ENCODE results near the gene CEP43.
A peak's percentile ranks its signal among the peaks of the same experiment; 100 is the strongest.

Gene CEP43

DNA sequence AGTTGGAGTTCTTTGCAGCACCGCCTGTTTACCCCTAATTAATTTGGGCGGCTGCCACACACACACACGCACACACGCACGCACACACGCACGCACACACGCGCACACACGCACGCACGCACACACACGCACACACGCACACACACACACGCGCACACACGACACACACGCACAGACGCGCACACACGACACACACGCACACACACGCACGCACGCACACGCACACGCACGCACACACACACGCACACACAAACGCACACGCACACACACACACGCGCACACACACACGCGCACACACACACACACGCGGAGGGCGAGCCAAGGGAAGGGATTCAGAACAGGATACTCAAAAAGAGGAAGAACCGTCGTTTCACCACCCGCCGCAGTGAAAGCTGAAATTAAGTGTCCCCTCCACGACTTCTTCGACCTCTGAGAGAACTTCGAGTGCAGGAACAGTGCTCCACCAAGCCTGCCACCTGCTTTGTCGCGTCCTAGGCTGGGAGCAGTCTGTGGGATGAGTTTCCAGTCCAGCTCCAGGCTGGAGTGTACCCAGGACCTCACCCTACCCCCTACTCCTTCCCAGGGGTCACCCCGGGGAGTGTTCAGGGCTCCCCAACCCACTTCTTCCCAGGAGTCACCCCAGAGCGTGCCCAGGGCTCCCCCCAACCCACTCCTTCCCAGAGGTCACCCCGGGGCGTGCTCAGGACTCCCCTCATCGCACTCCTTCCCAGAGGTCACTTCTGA is 43.9 kb upstream of the CEP43 start:
- Histone ChIP-seq H3K9ac (ENCODE audit: low read depth in 1 of 2, low read length in 2 of 2) (peak overlapping the region; percentile 81 to 90), H3K4me1 (ENCODE audit: control insufficient read depth in 2 of 2, insufficient read depth in 2 of 2, low read length in 2 of 2) (peaks cover 29 to 34% of the 10 kb centered on the region in 2 donors), H3K27me3 (ENCODE audit: control insufficient read depth in 2 of 2, insufficient read depth in 2 of 2, low read length in 2 of 2) (no peaks in the 10 kb centered on the region), H3K9me3 (ENCODE audit: control insufficient read depth in 2 of 2, low read length in 2 of 2) (no peaks in the 10 kb centered on the region), H3K36me3 (ENCODE audit: control insufficient read depth in 2 of 2, insufficient read depth in 2 of 2, low read length in 2 of 2) (peaks cover 3 to 13% of the 10 kb centered on the region in 2 donors), H3K27ac (ENCODE audit: low read depth in 2 of 2, low read length in 2 of 2) (peak overlapping the region; percentile 98 to 99), H3K4me3 (ENCODE audit: low read length in 2 of 2) (peak overlapping the region; percentile 89)

GRCh38 chr6:166955865-166956443 is 43.2 kb upstream of the CEP43 start:
- H3K4me1 ChIP-seq (ENCODE audit: control insufficient read depth in 2 of 2, insufficient read depth in 2 of 2, low read length in 2 of 2) = peaks cover 24 to 27% of the 10 kb centered on the region in 2 donors
- no peaks in the 10 kb centered on the region for H3K27me3 ChIP-seq (ENCODE audit: control insufficient read depth in 2 of 2, insufficient read depth in 2 of 2, low read length in 2 of 2)
- peak overlapping the region; percentile 81 to 90 for H3K9ac ChIP-seq (ENCODE audit: low read depth in 1 of 2, low read length in 2 of 2)
- H3K36me3 ChIP-seq (ENCODE audit: control insufficient read depth in 2 of 2, insufficient read depth in 2 of 2, low read length in 2 of 2) = peaks cover 0 to 11% of the 10 kb centered on the region in 2 donors
- peak overlapping the region; percentile 89 for H3K4me3 ChIP-seq (ENCODE audit: low read length in 2 of 2)
- H3K27ac ChIP-seq (ENCODE audit: low read depth in 2 of 2, low read length in 2 of 2) = peak overlapping the region; percentile 98 to 99
- no peaks in the 10 kb centered on the region for H3K9me3 ChIP-seq (ENCODE audit: control insufficient read depth in 2 of 2, low read length in 2 of 2)

DNA sequence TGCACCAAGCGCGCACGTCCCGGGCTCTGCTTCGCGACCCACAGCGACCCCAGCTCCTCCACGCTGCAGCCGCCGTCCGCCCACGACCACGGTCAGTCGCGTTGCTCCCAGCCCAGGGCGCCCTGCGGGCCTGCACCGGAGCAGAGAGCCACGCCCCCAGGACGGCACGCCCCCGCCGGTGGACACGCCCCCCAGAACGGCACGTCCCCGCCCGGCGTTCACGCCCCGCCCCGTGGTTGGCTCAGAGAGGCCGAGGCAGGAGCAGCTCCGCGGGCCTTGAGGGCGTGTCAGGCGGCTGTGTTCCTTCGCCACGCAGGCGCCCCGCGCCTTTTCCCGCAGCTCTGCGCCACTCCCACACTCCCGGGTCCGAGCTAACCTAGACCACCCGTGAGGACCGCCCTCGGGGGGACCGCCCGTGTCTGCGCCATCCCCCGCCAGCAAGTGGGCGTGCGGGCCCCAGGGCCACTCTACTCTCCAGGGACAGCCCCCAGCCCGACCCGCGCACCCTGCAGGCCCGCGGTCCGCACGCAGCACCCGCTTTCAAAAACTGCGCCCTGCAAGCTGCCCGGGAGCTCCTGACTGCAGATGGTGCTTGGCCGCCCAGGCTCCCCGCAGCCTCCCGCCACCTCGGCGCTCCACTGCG is 42.6 kb upstream of the CEP43 start, which contains the start of gene RNASET2:
RNASET2 (minus strand) TSS at position 107 of the 643 bp plus-strand sequence. CDS start 368 bp downstream, outside the sequence.
- Histone ChIP-seq H3K9me3 (ENCODE audit: control insufficient read depth in 2 of 2, low read length in 2 of 2) (no peaks in the 10 kb centered on the region), H3K4me3 (ENCODE audit: low read length in 2 of 2) (peak within 1 kb of the TSS; percentile 89), H3K27me3 (ENCODE audit: control insufficient read depth in 2 of 2, insufficient read depth in 2 of 2, low read length in 2 of 2) (no peaks in the 10 kb centered on the region), H3K4me1 (ENCODE audit: control insufficient read depth in 2 of 2, insufficient read depth in 2 of 2, low read length in 2 of 2) (peaks cover 22 to 25% of the 10 kb centered on the region in 2 donors), H3K36me3 (ENCODE audit: control insufficient read depth in 2 of 2, insufficient read depth in 2 of 2, low read length in 2 of 2) (peaks cover 0 to 11% of the 10 kb centered on the region in 2 donors), H3K27ac (ENCODE audit: low read depth in 2 of 2, low read length in 2 of 2) (peak within 1 kb of the TSS; percentile 98 to 99), H3K9ac (ENCODE audit: low read depth in 1 of 2, low read length in 2 of 2) (peak within 1 kb of the TSS; percentile 90 to 92)

DNA sequence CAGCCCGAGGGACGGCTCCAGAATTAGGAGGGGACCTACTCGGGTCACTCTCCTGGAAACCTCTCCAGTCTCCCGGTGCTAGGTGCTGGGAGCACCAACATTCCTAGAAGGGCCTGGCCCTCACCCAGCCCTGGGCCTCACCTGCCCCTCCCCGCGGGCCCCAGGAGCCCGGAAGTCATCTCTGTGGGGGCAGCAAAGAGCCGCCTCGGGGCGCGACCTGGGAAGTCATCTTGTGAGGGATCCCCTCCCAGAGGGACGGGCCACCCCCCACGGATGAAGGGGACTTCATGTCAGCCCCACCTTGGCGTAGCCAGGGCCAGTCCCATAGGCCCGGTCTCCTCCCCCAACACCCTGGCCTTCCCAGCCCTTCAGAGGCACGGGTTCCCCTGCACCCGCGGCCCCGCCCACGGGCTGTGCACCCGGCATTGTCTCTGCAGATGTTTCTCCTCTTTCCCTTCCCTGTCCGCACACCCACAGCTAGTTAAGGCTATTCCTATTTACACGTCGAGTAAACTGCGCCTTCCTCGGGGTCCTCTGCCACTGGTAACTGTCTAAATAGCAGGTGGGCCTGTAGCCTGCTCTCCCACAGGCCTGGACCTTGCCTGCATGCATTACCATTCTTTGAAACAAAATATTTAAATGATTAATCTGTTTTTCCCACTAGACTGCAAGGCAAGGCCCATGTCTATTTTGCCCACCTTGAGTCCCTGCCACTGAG is 42.0 kb upstream of the CEP43 start:
- H3K36me3 ChIP-seq (ENCODE audit: control insufficient read depth in 2 of 2, insufficient read depth in 2 of 2, low read length in 2 of 2) = peaks cover 0 to 4% of the 10 kb centered on the region in 2 donors

GRCh38 chr6:166957805-166958076 is 41.5 kb upstream of the CEP43 start:
- peak overlapping the region; percentile 89 for H3K4me3 ChIP-seq (ENCODE audit: low read length in 2 of 2)

More for the DNA sequence above, 42.0 kb upstream of the CEP43 start:
- peak overlapping the region; percentile 90 to 92 for H3K9ac ChIP-seq (ENCODE audit: low read depth in 1 of 2, low read length in 2 of 2)
- H3K27me3 ChIP-seq (ENCODE audit: control insufficient read depth in 2 of 2, insufficient read depth in 2 of 2, low read length in 2 of 2) = no peaks in the 10 kb centered on the region
- H3K9me3 ChIP-seq (ENCODE audit: control insufficient read depth in 2 of 2, low read length in 2 of 2) = no peaks in the 10 kb centered on the region
- peak overlapping the region; percentile 98 to 99 for H3K27ac ChIP-seq (ENCODE audit: low read depth in 2 of 2, low read length in 2 of 2)
- peak overlapping the region; percentile 89 for H3K4me3 ChIP-seq (ENCODE audit: low read length in 2 of 2)
- peaks cover 22 to 25% of the 10 kb centered on the region in 2 donors for H3K4me1 ChIP-seq (ENCODE audit: control insufficient read depth in 2 of 2, insufficient read depth in 2 of 2, low read length in 2 of 2)

DNA sequence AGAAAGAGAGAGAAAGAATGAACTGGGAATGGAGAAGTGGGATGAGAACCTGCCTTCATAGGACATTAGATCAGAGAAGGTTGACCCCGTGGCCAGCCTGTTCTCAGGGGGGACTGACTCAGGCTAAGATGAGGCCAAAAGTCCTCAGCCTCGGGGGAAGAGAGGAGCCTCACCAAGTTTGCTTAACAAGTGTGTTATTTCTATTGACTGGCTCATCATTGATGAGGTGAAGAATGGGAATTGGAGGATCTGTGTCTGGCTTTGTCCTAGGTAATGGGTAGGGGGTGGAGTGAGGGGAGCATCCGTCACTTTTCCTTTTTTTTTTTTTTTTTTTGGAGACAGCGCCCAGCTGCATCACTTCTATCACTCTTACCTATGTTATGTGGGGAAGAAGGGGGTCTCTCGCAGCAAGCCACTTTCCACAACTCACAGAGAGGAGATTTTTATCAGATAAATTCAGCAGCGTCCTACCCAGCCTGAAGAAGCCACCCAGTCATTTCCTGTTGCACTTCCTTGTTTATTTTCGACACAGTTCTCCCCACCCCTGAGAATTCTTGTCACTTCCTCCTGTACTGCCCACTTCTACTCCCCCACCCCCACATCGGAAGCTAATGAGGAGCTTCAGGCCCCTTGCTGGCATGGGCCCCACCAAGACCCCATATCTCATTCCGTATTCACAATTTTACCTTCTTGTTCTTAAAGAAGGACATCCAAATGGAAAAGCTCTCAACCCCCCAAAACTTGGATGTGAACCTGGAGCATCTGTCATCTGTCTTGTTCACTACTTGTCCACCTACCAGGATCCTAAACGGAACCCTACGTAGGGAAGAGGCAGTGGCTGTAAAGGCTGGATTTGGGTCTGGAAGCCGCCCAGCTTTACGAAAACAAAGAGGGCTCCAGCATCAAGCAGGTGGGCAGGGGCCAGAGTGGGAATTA is 40.0 kb upstream of the CEP43 start:
- H3K9me3 ChIP-seq (ENCODE audit: control insufficient read depth in 2 of 2, low read length in 2 of 2) = no peaks in the 10 kb centered on the region
- peak overlapping the region; percentile 24 to 60 for H3K9ac ChIP-seq (ENCODE audit: low read depth in 1 of 2, low read length in 2 of 2)
- peak overlapping the region in 1 of 2 donors; percentile 31 for H3K4me3 ChIP-seq (ENCODE audit: low read length in 2 of 2)
- H3K4me1 ChIP-seq (ENCODE audit: control insufficient read depth in 2 of 2, insufficient read depth in 2 of 2, low read length in 2 of 2) = peaks cover 20 to 22% of the 10 kb centered on the region in 2 donors
- no peaks in the 10 kb centered on the region for H3K27me3 ChIP-seq (ENCODE audit: control insufficient read depth in 2 of 2, insufficient read depth in 2 of 2, low read length in 2 of 2)
- peak overlapping the region; percentile 59 to 79 for H3K27ac ChIP-seq (ENCODE audit: low read depth in 2 of 2, low read length in 2 of 2)
- H3K36me3 ChIP-seq (ENCODE audit: control insufficient read depth in 2 of 2, insufficient read depth in 2 of 2, low read length in 2 of 2) = no peaks in the 10 kb centered on the region

More at GRCh38 chr6:166957805-166958076, 41.5 kb upstream of the CEP43 start:
- no peaks in the 10 kb centered on the region for H3K27me3 ChIP-seq (ENCODE audit: control insufficient read depth in 2 of 2, insufficient read depth in 2 of 2, low read length in 2 of 2)
- H3K36me3 ChIP-seq (ENCODE audit: control insufficient read depth in 2 of 2, insufficient read depth in 2 of 2, low read length in 2 of 2) = no peaks in the 10 kb centered on the region
- H3K9ac ChIP-seq (ENCODE audit: low read depth in 1 of 2, low read length in 2 of 2) = peak overlapping the region; percentile 90 to 92
- H3K27ac ChIP-seq (ENCODE audit: low read depth in 2 of 2, low read length in 2 of 2) = peak overlapping the region; percentile 98 to 99
- peaks cover 22 to 25% of the 10 kb centered on the region in 2 donors for H3K4me1 ChIP-seq (ENCODE audit: control insufficient read depth in 2 of 2, insufficient read depth in 2 of 2, low read length in 2 of 2)
- H3K9me3 ChIP-seq (ENCODE audit: control insufficient read depth in 2 of 2, low read length in 2 of 2) = no peaks in the 10 kb centered on the region

DNA sequence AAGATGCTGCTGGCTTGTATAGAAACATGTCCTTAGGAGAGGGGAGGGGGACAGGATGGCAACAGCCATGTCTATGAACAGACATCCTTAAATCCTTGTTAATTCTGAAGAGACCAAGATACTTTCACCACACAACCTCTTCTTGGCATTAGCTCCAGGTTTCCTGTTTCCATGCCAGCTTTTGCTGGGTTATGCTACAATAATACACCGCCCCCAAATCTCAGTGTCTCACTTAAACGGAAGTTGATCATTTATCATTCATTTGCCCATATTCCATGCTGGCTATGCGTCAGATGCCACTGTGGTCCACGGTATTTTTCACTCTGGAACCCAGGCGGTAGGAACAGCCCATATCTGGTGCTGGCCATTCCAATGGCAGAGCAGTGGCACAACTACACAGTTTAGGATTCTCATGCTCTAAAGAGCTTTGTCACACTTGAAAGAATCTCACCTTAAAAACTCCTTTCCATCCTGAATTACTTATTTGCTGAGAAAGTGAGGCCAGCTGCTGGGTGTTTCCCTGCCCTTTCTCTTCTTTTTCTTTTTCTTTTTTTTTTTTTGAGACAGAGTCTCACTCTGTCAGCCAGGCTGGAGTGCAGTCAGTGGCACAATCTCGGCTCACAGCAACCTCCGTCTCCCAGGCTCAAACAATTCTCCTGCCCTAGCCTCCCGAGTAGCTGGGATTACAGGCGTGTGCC is 39.1 kb upstream of the CEP43 start:
- H3K4me1 ChIP-seq (ENCODE audit: control insufficient read depth in 2 of 2, insufficient read depth in 2 of 2, low read length in 2 of 2) = peaks cover 18 to 22% of the 10 kb centered on the region in 2 donors
- H3K4me3 ChIP-seq (ENCODE audit: low read length in 2 of 2) = no peak overlapping the region
- no peaks in the 10 kb centered on the region for H3K36me3 ChIP-seq (ENCODE audit: control insufficient read depth in 2 of 2, insufficient read depth in 2 of 2, low read length in 2 of 2)
- H3K9ac ChIP-seq (ENCODE audit: low read depth in 1 of 2, low read length in 2 of 2) = no peak overlapping the region
- H3K9me3 ChIP-seq (ENCODE audit: control insufficient read depth in 2 of 2, low read length in 2 of 2) = no peaks in the 10 kb centered on the region
- H3K27ac ChIP-seq (ENCODE audit: low read depth in 2 of 2, low read length in 2 of 2) = peak overlapping the region; percentile 59 to 79
- no peaks in the 10 kb centered on the region for H3K27me3 ChIP-seq (ENCODE audit: control insufficient read depth in 2 of 2, insufficient read depth in 2 of 2, low read length in 2 of 2)

GRCh38 chr6:166960609-166960978 is 38.6 kb upstream of the CEP43 start:
- Histone ChIP-seq H3K9ac (ENCODE audit: low read depth in 1 of 2, low read length in 2 of 2) (no peak overlapping the region), H3K4me3 (ENCODE audit: low read length in 2 of 2) (no peak overlapping the region), H3K27me3 (ENCODE audit: control insufficient read depth in 2 of 2, insufficient read depth in 2 of 2, low read length in 2 of 2) (no peaks in the 10 kb centered on the region), H3K9me3 (ENCODE audit: control insufficient read depth in 2 of 2, low read length in 2 of 2) (no peaks in the 10 kb centered on the region), H3K27ac (ENCODE audit: low read depth in 2 of 2, low read length in 2 of 2) (no peak overlapping the region), H3K4me1 (ENCODE audit: control insufficient read depth in 2 of 2, insufficient read depth in 2 of 2, low read length in 2 of 2) (peaks cover 17 to 18% of the 10 kb centered on the region in 2 donors), H3K36me3 (ENCODE audit: control insufficient read depth in 2 of 2, insufficient read depth in 2 of 2, low read length in 2 of 2) (no peaks in the 10 kb centered on the region)

GRCh38 chr6:166966268-166966667 is 32.9 kb upstream of the CEP43 start:
- Histone ChIP-seq H3K4me1 (ENCODE audit: control insufficient read depth in 2 of 2, insufficient read depth in 2 of 2, low read length in 2 of 2) (no peaks in the 10 kb centered on the region), H3K4me3 (ENCODE audit: low read length in 2 of 2) (no peak overlapping the region), H3K27ac (ENCODE audit: low read depth in 2 of 2, low read length in 2 of 2) (no peak overlapping the region), H3K36me3 (ENCODE audit: control insufficient read depth in 2 of 2, insufficient read depth in 2 of 2, low read length in 2 of 2) (no peaks in the 10 kb centered on the region), H3K27me3 (ENCODE audit: control insufficient read depth in 2 of 2, insufficient read depth in 2 of 2, low read length in 2 of 2) (no peaks in the 10 kb centered on the region), H3K9ac (ENCODE audit: low read depth in 1 of 2, low read length in 2 of 2) (no peak overlapping the region), H3K9me3 (ENCODE audit: control insufficient read depth in 2 of 2, low read length in 2 of 2) (no peaks in the 10 kb centered on the region)

All from mucosa of rectum (tissue), 2 donors.